ENCODE measurements around the gene CHSY1.

- TF ChIP-seq POLR2A (IDR thresholded peaks at IDR 0.05) (no peak), POLR2AphosphoS5 (IDR thresholded peaks at IDR 0.05) (no peak), EP300 (IDR thresholded peaks at IDR 0.05) (no peak)
- TF ChIP-seq, protein P1, sequence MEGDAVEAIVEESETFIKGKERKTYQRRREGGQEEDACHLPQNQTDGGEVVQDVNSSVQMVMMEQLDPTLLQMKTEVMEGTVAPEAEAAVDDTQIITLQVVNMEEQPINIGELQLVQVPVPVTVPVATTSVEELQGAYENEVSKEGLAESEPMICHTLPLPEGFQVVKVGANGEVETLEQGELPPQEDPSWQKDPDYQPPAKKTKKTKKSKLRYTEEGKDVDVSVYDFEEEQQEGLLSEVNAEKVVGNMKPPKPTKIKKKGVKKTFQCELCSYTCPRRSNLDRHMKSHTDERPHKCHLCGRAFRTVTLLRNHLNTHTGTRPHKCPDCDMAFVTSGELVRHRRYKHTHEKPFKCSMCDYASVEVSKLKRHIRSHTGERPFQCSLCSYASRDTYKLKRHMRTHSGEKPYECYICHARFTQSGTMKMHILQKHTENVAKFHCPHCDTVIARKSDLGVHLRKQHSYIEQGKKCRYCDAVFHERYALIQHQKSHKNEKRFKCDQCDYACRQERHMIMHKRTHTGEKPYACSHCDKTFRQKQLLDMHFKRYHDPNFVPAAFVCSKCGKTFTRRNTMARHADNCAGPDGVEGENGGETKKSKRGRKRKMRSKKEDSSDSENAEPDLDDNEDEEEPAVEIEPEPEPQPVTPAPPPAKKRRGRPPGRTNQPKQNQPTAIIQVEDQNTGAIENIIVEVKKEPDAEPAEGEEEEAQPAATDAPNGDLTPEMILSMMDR (IDR thresholded peaks at IDR 0.05): no peak
Observed at GRCh38 chr15:101126618-101127505, 125.0 kb downstream of the CHSY1 start.

Data from stomach (tissue), 4 donors.